ENCODE data around the gene TXNRD2.

Gene TXNRD2

GRCh38 chr22:19862619-19863246 is 78.9 kb downstream of the TXNRD2 start:
- no peaks in the 10 kb centered on the region for H3K36me3 ChIP-seq (ENCODE audit: insufficient read depth, low read length)
- no peaks in the 10 kb centered on the region for H3K4me1 ChIP-seq (ENCODE audit: insufficient read depth, low read length)
- no peaks in the 10 kb centered on the region for H3K27me3 ChIP-seq (ENCODE audit: control insufficient read depth in 1 of 2, insufficient read depth in 2 of 2, low read length in 2 of 2)
- H3K9ac ChIP-seq (ENCODE audit: low read length): no peak overlapping the region
- no peak overlapping the region for H3K27ac ChIP-seq (ENCODE audit: low read depth, low read length)
- no peak overlapping the region for H3K4me3 ChIP-seq (ENCODE audit: low read depth in 1 of 2, low read length in 2 of 2)
- H3K9me3 ChIP-seq (ENCODE audit: low read length): no peaks in the 10 kb centered on the region

- Histone ChIP-seq H3K4me1 (ENCODE audit: insufficient read depth, low read length) (peaks cover 10% of the 10 kb centered on the region), H3K27me3 (ENCODE audit: control insufficient read depth in 1 of 2, insufficient read depth in 2 of 2, low read length in 2 of 2) (no peaks in the 10 kb centered on the region), H3K9ac (ENCODE audit: low read length) (no peak overlapping the region), H3K4me3 (ENCODE audit: low read depth in 1 of 2, low read length in 2 of 2) (no peak overlapping the region), H3K9me3 (ENCODE audit: low read length) (no peaks in the 10 kb centered on the region), H3K36me3 (ENCODE audit: insufficient read depth, low read length) (no peaks in the 10 kb centered on the region), H3K27ac (ENCODE audit: low read depth, low read length) (no peak overlapping the region)
These were observed 81.6 kb downstream of the TXNRD2 start for GRCh38 chr22:19859861-19860510.

DNA sequence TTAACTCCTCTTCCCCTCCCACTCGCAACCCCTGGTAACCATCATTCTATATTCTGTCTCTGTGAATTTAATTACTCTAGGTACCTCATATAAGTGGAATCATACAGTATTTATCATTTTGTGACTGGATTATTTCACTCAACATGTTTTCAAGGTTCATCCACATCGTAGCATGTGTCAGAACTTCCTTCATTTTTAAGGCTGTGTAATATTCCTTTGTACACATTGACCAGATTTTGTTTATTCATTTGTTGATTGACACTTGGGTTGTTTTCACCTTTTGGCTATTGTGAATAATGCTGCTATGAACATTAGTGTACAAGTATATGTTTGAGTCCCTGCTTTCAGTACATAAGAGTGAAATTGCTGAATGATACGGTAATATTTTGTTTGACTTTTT is 84.2 kb downstream of the TXNRD2 start:
- Histone ChIP-seq H3K4me3 (ENCODE audit: low read depth in 1 of 2, low read length in 2 of 2) (no peak overlapping the region), H3K4me1 (ENCODE audit: insufficient read depth, low read length) (peaks cover 25% of the 10 kb centered on the region), H3K9ac (ENCODE audit: low read length) (no peak overlapping the region), H3K27me3 (ENCODE audit: control insufficient read depth in 1 of 2, insufficient read depth in 2 of 2, low read length in 2 of 2) (no peaks in the 10 kb centered on the region), H3K27ac (ENCODE audit: low read depth, low read length) (no peak overlapping the region), H3K9me3 (ENCODE audit: low read length) (no peaks in the 10 kb centered on the region), H3K36me3 (ENCODE audit: insufficient read depth, low read length) (no peaks in the 10 kb centered on the region)

DNA sequence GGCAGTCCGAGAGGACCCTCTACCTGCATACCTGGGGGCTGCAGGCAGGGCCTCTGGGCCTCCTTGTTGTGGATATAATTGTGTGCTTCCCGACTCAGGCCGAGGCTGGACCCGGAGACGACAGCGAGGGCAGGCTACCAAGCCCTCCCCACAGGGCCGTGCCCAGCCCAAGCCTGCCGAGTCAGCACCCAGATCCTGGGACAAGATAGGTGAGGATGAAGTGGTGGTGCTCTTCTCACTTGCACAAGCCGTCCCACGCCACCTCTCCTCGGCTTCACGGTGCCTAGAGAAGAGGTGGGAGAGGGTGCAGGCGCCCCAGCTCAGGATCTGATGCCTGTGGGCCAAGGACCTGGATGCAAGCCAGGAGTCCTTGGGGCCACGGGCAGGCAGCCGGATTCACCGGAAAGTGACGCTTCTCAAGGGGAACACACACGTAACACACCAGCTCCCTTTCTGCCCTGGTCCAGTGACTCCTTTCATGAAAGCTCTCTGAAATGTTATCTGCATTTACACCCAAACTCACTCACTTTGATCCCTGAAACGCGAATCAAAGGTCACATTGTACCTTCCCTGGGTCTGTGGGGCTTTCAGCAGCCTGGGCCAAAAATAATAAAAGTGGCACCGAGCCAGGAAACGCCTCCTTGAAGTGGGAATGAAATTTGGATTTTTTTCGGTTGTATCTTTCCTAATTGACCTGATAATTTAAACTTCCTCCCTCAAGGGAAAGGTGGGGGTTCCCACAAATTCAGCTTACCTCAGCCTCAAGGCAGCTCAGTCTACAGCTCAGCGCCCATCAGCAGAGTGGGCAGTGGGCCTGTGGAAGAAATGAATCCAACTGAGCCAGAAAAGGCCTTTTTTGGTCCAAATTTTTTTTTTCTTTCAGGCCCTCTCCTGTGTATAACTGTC is 85.9 kb downstream of the TXNRD2 start:
- H3K4me3 ChIP-seq (ENCODE audit: low read depth in 1 of 2, low read length in 2 of 2): peak overlapping the region; percentile 83 to 90
- H3K4me1 ChIP-seq (ENCODE audit: insufficient read depth, low read length): peaks cover 25% of the 10 kb centered on the region
- no peaks in the 10 kb centered on the region for H3K9me3 ChIP-seq (ENCODE audit: low read length)
- no peaks in the 10 kb centered on the region for H3K27me3 ChIP-seq (ENCODE audit: control insufficient read depth in 1 of 2, insufficient read depth in 2 of 2, low read length in 2 of 2)
- H3K9ac ChIP-seq (ENCODE audit: low read length): peak overlapping the region; percentile 58
- peaks cover 16% of the 10 kb centered on the region for H3K36me3 ChIP-seq (ENCODE audit: insufficient read depth, low read length)
- peak overlapping the region; percentile 98 for H3K27ac ChIP-seq (ENCODE audit: low read depth, low read length)

DNA sequence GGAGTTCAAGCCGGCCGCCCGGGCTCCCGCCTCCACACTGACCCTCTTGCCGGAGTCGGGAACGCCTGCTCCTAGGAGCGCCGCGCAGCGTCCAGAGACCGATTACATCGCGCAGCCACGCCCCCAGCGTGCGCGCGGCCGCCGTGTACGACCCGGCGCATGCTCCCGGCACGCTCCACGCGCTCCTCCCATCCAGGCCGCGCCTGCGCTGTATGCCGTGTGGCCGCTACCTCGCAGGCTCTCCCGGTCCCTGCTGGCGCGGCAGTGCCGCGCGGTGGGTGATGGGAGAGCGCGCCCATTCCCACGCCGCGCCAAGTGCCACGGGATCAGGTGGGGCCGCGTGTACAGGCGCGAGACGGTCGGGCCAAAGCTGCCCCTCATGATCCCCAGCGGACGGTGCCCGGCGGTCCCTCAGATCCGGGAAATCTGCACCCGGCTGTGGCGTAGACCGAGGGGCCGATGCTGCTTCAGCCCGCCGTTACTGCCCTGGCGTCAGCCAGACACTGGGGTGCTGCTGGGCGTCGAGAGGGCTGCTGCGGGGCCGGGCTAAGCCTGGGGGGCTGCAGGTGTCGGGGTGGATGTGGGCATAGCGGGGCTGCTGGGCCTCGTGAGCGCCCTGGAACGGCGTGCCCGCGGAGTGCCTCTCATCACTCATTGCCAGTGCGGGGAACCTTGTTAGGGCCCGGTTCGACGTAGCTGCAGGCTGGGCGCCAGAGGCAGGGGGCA is 86.7 kb downstream of the TXNRD2 start, which contains the start of the genes GNB1L and RTL10:
TSS of gene GNB1L (minus strand) at position 97 of the 726 bp plus-strand sequence. CDS start 33,519 bp downstream, outside the sequence.
TSS of gene RTL10 (minus strand) at position 97 of the 726 bp plus-strand sequence. CDS start 2,613 bp downstream, outside the sequence.
- Histone ChIP-seq H3K4me1 (ENCODE audit: insufficient read depth, low read length) (peaks cover 25% of the 10 kb centered on the region), H3K9ac (ENCODE audit: low read length) (peak within 1 kb of the TSS; percentile 93), H3K4me3 (ENCODE audit: low read depth in 1 of 2, low read length in 2 of 2) (peak within 1 kb of the TSS; percentile 83 to 90), H3K27me3 (ENCODE audit: control insufficient read depth in 1 of 2, insufficient read depth in 2 of 2, low read length in 2 of 2) (no peaks in the 10 kb centered on the region), H3K36me3 (ENCODE audit: insufficient read depth, low read length) (peaks cover 24% of the 10 kb centered on the region), H3K27ac (ENCODE audit: low read depth, low read length) (peak within 1 kb of the TSS; percentile 98), H3K9me3 (ENCODE audit: low read length) (no peaks in the 10 kb centered on the region)

GRCh38 chr22:19853879-19854777 is 87.5 kb downstream of the TXNRD2 start:
- H3K4me3 ChIP-seq (ENCODE audit: low read depth in 1 of 2, low read length in 2 of 2): peak overlapping the region; percentile 83 to 90
- no peaks in the 10 kb centered on the region for H3K27me3 ChIP-seq (ENCODE audit: control insufficient read depth in 1 of 2, insufficient read depth in 2 of 2, low read length in 2 of 2)
- H3K9me3 ChIP-seq (ENCODE audit: low read length): no peaks in the 10 kb centered on the region
- H3K4me1 ChIP-seq (ENCODE audit: insufficient read depth, low read length): peaks cover 25% of the 10 kb centered on the region
- peak overlapping the region; percentile 77 for H3K27ac ChIP-seq (ENCODE audit: low read depth, low read length)
- peaks cover 31% of the 10 kb centered on the region for H3K36me3 ChIP-seq (ENCODE audit: insufficient read depth, low read length)
- H3K9ac ChIP-seq (ENCODE audit: low read length): peak overlapping the region; percentile 93

DNA sequence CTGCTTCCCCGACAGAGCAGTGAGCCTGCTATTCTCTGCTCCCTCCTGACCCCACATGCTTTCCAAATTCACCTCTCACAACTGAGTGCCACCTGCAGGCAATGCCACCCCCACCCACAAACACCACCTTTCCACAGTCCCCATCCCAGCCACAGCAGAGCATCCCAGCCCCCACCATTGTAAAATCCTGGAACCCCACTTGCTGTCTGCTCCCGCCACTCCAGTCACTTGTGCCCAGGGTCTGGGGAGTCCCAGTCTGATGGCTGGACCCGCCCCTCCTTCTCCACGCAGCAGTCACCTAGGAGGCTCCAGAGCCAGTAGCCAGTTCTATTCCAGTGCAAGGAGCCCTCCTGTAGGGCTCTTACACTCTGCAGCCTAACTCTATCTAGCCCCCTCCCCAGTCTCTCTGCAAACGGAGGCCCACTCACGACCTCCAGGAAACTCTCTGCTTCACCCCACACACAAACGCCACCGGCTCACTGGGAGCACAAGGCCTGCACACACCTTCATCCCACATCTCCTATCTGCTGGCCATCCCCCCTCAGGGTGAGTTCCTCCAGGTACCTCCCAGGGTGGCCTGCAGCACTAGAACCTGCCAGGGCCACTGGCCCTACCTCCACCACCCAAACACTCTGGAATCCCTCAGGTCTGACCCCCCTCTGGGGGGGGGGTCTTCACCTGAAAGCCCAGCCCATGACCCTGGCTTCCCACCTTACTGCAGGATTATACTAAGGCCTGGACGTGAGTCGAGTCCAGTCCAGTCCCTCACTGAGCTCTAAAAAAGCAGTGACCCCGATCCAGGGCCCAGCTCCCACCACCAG is 88.3 kb downstream of the TXNRD2 start:
- H3K9me3 ChIP-seq (ENCODE audit: low read length): no peaks in the 10 kb centered on the region
- H3K4me1 ChIP-seq (ENCODE audit: insufficient read depth, low read length): peaks cover 25% of the 10 kb centered on the region
- H3K27me3 ChIP-seq (ENCODE audit: control insufficient read depth in 1 of 2, insufficient read depth in 2 of 2, low read length in 2 of 2): no peaks in the 10 kb centered on the region
- H3K36me3 ChIP-seq (ENCODE audit: insufficient read depth, low read length): peaks cover 31% of the 10 kb centered on the region
- peak overlapping the region; percentile 83 to 90 for H3K4me3 ChIP-seq (ENCODE audit: low read depth in 1 of 2, low read length in 2 of 2)
- peak overlapping the region; percentile 93 for H3K9ac ChIP-seq (ENCODE audit: low read length)
- peak overlapping the region; percentile 77 for H3K27ac ChIP-seq (ENCODE audit: low read depth, low read length)

DNA sequence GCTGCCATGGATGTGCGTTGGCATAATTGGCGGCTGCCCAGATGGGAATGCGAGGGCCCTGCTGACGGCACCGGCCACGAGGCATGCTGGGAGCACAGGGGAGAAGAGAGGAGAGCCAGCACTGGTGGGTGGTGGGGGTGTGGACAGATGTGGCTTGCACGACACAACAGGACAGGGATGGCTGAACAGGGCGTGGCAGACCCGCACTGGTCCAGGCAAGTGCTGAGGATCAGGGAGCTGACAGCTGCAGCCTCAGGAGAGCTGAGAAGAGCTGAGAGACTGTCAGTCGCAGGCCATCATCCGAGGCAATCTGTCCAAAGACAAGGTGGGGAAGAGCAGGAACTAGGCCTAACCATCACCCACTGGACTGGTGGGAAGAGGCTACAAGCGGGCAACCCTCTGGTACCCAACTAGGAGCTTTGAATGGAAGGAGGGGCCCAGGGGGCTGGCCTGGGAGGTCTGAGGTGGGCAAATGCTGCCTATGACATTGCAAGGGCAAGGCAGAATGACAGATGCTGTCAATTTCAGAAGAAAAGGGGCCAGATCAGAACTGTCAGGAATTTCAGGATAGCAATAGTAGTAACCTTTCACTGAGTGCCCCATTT is 89.3 kb downstream of the TXNRD2 start:
- Histone ChIP-seq H3K4me1 (ENCODE audit: insufficient read depth, low read length) (peaks cover 25% of the 10 kb centered on the region), H3K9ac (ENCODE audit: low read length) (no peak overlapping the region), H3K4me3 (ENCODE audit: low read depth in 1 of 2, low read length in 2 of 2) (peak overlapping the region in 1 of 2 donors; percentile 90)

DNA sequence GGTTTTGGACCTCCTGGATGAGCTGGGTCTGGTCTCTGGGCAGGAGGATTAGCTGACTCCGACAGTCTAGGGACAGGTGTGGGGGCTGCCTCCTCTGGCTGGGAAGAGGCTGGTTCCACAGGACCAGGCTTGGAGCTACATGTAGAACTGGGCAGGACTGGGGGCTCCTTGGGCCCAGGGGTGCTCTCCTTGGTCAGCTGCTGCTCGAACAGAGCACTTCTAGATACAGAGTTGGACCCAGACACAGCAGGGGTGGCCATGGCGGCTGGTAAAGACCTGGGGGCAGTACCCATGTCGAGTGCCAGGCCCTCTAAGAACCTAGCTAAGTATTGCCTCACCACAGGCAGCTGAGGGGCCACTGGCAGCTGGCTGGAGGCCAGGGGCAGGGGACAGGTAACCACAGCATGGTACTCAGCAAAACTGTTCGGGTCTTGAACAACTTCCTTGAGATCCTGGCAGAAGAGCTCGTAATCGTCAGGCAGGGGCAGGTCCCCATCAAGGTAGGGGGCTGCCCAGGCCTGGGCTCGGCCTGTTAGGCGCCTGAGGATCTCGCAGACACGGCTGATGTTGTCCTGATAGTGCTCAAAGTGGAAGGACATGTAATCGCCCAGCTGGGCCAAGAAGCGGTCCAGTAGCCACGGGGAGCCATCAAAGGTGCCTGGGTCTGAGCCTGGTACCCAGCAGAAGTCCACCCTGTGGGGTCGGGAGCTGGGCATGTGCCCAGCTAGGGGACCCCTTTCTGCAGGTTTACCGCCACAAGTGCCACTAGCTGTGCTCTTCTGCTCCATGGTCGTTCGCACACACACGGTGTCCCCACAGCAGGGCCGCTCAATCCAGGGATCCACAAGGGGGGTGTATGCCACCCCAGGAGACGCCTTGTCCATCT is 90.1 kb downstream of the TXNRD2 start:
- Histone ChIP-seq H3K36me3 (ENCODE audit: insufficient read depth, low read length) (peaks cover 31% of the 10 kb centered on the region), H3K9ac (ENCODE audit: low read length) (no peak overlapping the region), H3K4me1 (ENCODE audit: insufficient read depth, low read length) (peaks cover 25% of the 10 kb centered on the region), H3K27ac (ENCODE audit: low read depth, low read length) (no peak overlapping the region), H3K4me3 (ENCODE audit: low read depth in 1 of 2, low read length in 2 of 2) (no peak overlapping the region), H3K9me3 (ENCODE audit: low read length) (no peaks in the 10 kb centered on the region), H3K27me3 (ENCODE audit: control insufficient read depth in 1 of 2, insufficient read depth in 2 of 2, low read length in 2 of 2) (no peaks in the 10 kb centered on the region)

More for the DNA sequence above, 89.3 kb downstream of the TXNRD2 start:
- H3K27me3 ChIP-seq (ENCODE audit: control insufficient read depth in 1 of 2, insufficient read depth in 2 of 2, low read length in 2 of 2): no peaks in the 10 kb centered on the region
- H3K27ac ChIP-seq (ENCODE audit: low read depth, low read length): no peak overlapping the region
- peaks cover 31% of the 10 kb centered on the region for H3K36me3 ChIP-seq (ENCODE audit: insufficient read depth, low read length)
- H3K9me3 ChIP-seq (ENCODE audit: low read length): no peaks in the 10 kb centered on the region

Data from muscle layer of colon (tissue), 2 donors.